Activated CD8-positive, alpha-beta T cell treated with anti-CD3 and anti-CD28 coated beads for 36 hours (primary cell): Measurements from ENCODE around the gene GREM1. TPM values are rescaled to one million over a fixed set of nuclear protein-coding genes. Genes with fewer than 3 reads are reported as not detected.

ENCODE experiments used
- ATAC-seq: fragments of 200-7000 bp; cut with Tn5 transposase; one replicate; pipeline ENCODE4 v1.10.0; 2021; ENCODE audit warnings: mild to moderate bottlenecking, moderate library complexity
- CTCF ChIA-PET: fragments of 350-600 bp; sonication (Branson Sonifier 250); formaldehyde crosslinking; loops from one replicate; lab custom pipeline; 2021; ENCODE audit warnings: antibody characterized with exemption; lab: Charles Lee
- POLR2A ChIA-PET: fragments of 350-600 bp; sonication (Branson Sonifier 250); formaldehyde crosslinking; loops from one replicate; lab custom pipeline; 2021; ENCODE audit warnings: antibody characterized with exemption; lab: Charles Lee
- DNase-seq: peaks from one replicate; pipeline ENCODE4 v3.0.0-alpha.2; 2020
- H3K27ac Mint-ChIP-seq: one replicate; pipeline ENCODE4 v1.8.0; 2021; ENCODE audit warnings: mild to moderate bottlenecking, mixed read lengths
- H3K27me3 Mint-ChIP-seq: one replicate; pipeline ENCODE4 v1.8.0; 2021; ENCODE audit warnings: mixed read lengths
- H3K36me3 Mint-ChIP-seq: one replicate; pipeline ENCODE4 v1.8.0; 2021; ENCODE audit warnings: low read depth, mixed read lengths
- H3K4me1 Mint-ChIP-seq: one replicate; pipeline ENCODE4 v1.8.0; 2021; ENCODE audit warnings: low read depth, mixed read lengths
- H3K4me3 Mint-ChIP-seq: one replicate; pipeline ENCODE4 v1.8.0; 2021; ENCODE audit warnings: mild to moderate bottlenecking, moderate library complexity, mixed read lengths
- H3K9me3 Mint-ChIP-seq: one replicate; pipeline ENCODE4 v1.8.0; 2021; ENCODE audit warnings: mixed read lengths
- CTCF ChIP-seq: fragments of 200-600 bp; IDR thresholded peaks from one replicate; pipeline ENCODE4 v1.8.0; 2022; ENCODE audit warnings: antibody characterized with exemption, mild to moderate bottlenecking
- intact Hi-C: fragments of 100-400 bp; cut with micrococcal nuclease; formaldehyde crosslinking; loops from one replicate; pipeline ENCODE4 v1.10.0; 2022
- total RNA-seq, 2 experiments: library from RNA; stranded (reverse); gene quantifications; one replicate each; pipeline ENCODE4 v1.2.3, GENCODE V29; 2021

The GREM1 gene
- total RNA-seq, 2 experiments from 2014 or later: not detected

- intact Hi-C loops: no loop called here
- Mint-ChIP-seq H3K27me3 (peaks cover 49% of the 10 kb centered on the region), H3K4me3 (no peak overlapping the region), H3K4me1 (peaks cover 8% of the 10 kb centered on the region), H3K27ac (no peak overlapping the region), H3K36me3 (no peaks in the 10 kb centered on the region), H3K9me3 (no peaks in the 10 kb centered on the region)
- CTCF ChIA-PET: no interaction called here
- no peak for TF ChIP-seq CTCF
- DNase-seq (no peak), ATAC-seq (no peak)
- POLR2A ChIA-PET: no interaction called here
Measured at GRCh38 chr15:32715276-32715675, 2.5 kb upstream of the GREM1 start.

GRCh38 chr15:32716216-32716914 is 1.4 kb upstream of the GREM1 start:
- ChIA-PET POLR2A (no interaction called here), CTCF (no interaction called here)
- Mint-ChIP-seq H3K27me3 (peaks cover 54% of the 10 kb centered on the region), H3K27ac (no peak overlapping the region), H3K9me3 (no peaks in the 10 kb centered on the region), H3K4me1 (peaks cover 8% of the 10 kb centered on the region), H3K4me3 (no peak overlapping the region), H3K36me3 (no peaks in the 10 kb centered on the region)
- DNase-seq (no peak), ATAC-seq (no peak)
- no peak for TF ChIP-seq CTCF
- intact Hi-C loops: no loop called here

- no peak overlapping the region for H3K4me3 Mint-ChIP-seq
- intact Hi-C loops: no loop called here
- no peaks in the 10 kb centered on the region for H3K9me3 Mint-ChIP-seq
- no peaks in the 10 kb centered on the region for H3K36me3 Mint-ChIP-seq
- H3K27me3 Mint-ChIP-seq: peaks cover 57% of the 10 kb centered on the region
- no peak for ATAC-seq
- POLR2A ChIA-PET: no interaction called here
- H3K4me1 Mint-ChIP-seq: peaks cover 8% of the 10 kb centered on the region
- no peak for DNase-seq
- CTCF ChIA-PET: no interaction called here
- H3K27ac Mint-ChIP-seq: no peak overlapping the region
- no peak for TF ChIP-seq CTCF
Measured at GRCh38 chr15:32716915-32717425, 834 bp upstream of the GREM1 start.

- H3K9me3 Mint-ChIP-seq: no peaks in the 10 kb centered on the region
- intact Hi-C loops: no loop called here
- H3K36me3 Mint-ChIP-seq: no peaks in the 10 kb centered on the region
- DNase-seq: peak; percentile 2
- no peak overlapping the region for H3K27ac Mint-ChIP-seq
- peaks cover 63% of the 10 kb centered on the region for H3K27me3 Mint-ChIP-seq
- H3K4me1 Mint-ChIP-seq: peaks cover 17% of the 10 kb centered on the region
- CTCF ChIA-PET: no interaction called here
- H3K4me3 Mint-ChIP-seq: no peak overlapping the region
- no peak for TF ChIP-seq CTCF
- ATAC-seq: no peak
- POLR2A ChIA-PET: no interaction called here
Measured at GRCh38 chr15:32718227-32718820, 520 bp downstream of the GREM1 start.
